Panc1 (cell line): Measurements from ENCODE around the gene ALOX12B. TPM values are rescaled to one million over a fixed set of nuclear protein-coding genes. Genes with fewer than 3 reads are reported as not detected.

Experiments used
- ATAC-seq: fragments of 200-7000 bp; cut with Tn5 transposase; 2 replicates; pipeline ENCODE4 v1.9.1; 2020; ENCODE audit warnings: mild to moderate bottlenecking, moderate library complexity
- BruUV-seq: library from RNA; stranded (reverse); fragments of 400-500 nt; replicated peaks from 2 replicates; lab custom pipeline; 2021; lab: Mats Ljungman, UMichigan
- CTCF ChIA-PET: fragments of 300-600 bp; sonication (Branson Sonifier 250); formaldehyde crosslinking; loops from one replicate; lab custom pipeline; 2022; ENCODE audit warnings: antibody characterized with exemption; lab: Charles Lee
- POLR2A ChIA-PET: fragments of 300-600 bp; sonication (Branson Sonifier 250); formaldehyde crosslinking; loops from one replicate; lab custom pipeline; 2022; ENCODE audit warnings: antibody characterized with exemption; lab: Charles Lee
- DNase-seq: peaks from one replicate; pipeline ENCODE4 v3.0.0-alpha.2; 2010; ENCODE audit warnings: low read depth, low spot score
- H3K27ac ChIP-seq: 2 replicates; pipeline ENCODE4 v1.5.1; 2011; ENCODE audit warnings: mild to moderate bottlenecking, low read length, inconsistent platforms
- H3K27me3 ChIP-seq: fragments of 200-500 bp; sonication (Bioruptor generic); 2 replicates; pipeline ENCODE4 v1.6.0; 2014; ENCODE audit warnings: low read length, inconsistent platforms; ENCODE audit not compliant: control insufficient read depth, insufficient read depth
- H3K36me3 ChIP-seq: fragments of 200-500 bp; sonication (Bioruptor generic); 2 replicates; pipeline ENCODE4 v1.5.1; 2014; ENCODE audit warnings: inconsistent platforms, mild to moderate bottlenecking, low read length, moderate library complexity; ENCODE audit not compliant: control insufficient read depth, insufficient read depth
- H3K4me1 ChIP-seq: 2 replicates; pipeline ENCODE4 v1.5.1; 2011; ENCODE audit warnings: inconsistent platforms, mild to moderate bottlenecking, low read length, moderate library complexity; ENCODE audit not compliant: control insufficient read depth, insufficient read depth
- H3K4me3 ChIP-seq, 2 experiments: 2 replicates each; pipeline ENCODE4 v1.5.1; 2011 to 2012; ENCODE audit warnings: low read depth in 2 of 2, low read length in 2 of 2, mild to moderate bottlenecking in 2 of 2, inconsistent platforms in 1 of 2, moderate library complexity in 1 of 2
- H3K9me3 ChIP-seq: fragments of 200-500 bp; sonication (Bioruptor generic); 2 replicates; pipeline ENCODE4 v1.5.1; 2014; ENCODE audit warnings: low read depth, mild to moderate bottlenecking, inconsistent platforms, low read length, moderate library complexity; ENCODE audit not compliant: control insufficient read depth, insufficient read depth
- POLR2AphosphoS5 ChIP-seq: IDR thresholded peaks from 2 replicates; pipeline ENCODE4 v1.6.1; 2012; ENCODE audit warnings: mild to moderate bottlenecking, low read depth, low read length, moderate library complexity
- SIN3A ChIP-seq: IDR thresholded peaks from 2 replicates; pipeline ENCODE4 v1.6.1; 2012; ENCODE audit warnings: low read depth, mild to moderate bottlenecking, low read length, moderate library complexity, borderline replicate concordance; ENCODE audit not compliant: insufficient read depth
- TCF7L2 ChIP-seq: IDR thresholded peaks from 2 replicates; pipeline ENCODE4 v1.6.1; 2011; ENCODE audit warnings: mild to moderate bottlenecking, low read depth, low read length, inconsistent platforms
- in situ Hi-C: cut with HindIII; loops from 2 replicates; pipeline ENCODE4 v1.10.0; 2016; ENCODE audit warnings: low sequenced_read_pairs, low pct_unique_long_range_greater_than_20kb
- intact Hi-C: fragments of 100-400 bp; cut with micrococcal nuclease; formaldehyde crosslinking; loops from one replicate; pipeline ENCODE4 v1.10.0; 2022; ENCODE audit not compliant: unreplicated experiment
- total RNA-seq: library from RNA; stranded (reverse); gene quantifications from one replicate; pipeline ENCODE4 v1.2.1, GENCODE V29; 2021; ENCODE audit not compliant: unreplicated experiment
- TF ChIP-seq, protein P1 (sequence below), 2 experiments: IDR thresholded peaks; 2 replicates each; pipeline ENCODE4 v1.6.1; 2011 to 2012; ENCODE audit warnings: low read depth in 2 of 2, control low read depth in 1 of 2, low read length in 1 of 2, mild to moderate bottlenecking in 1 of 2, moderate library complexity in 1 of 2; ENCODE audit not compliant: insufficient read depth in 1 of 2
- TF ChIP-seq, protein P2 (sequence below): fragments of 450-650 bp; IDR thresholded peaks from 2 replicates; pipeline ENCODE4 v1.5.1; 2017; ENCODE audit warnings: mild to moderate bottlenecking

ALOX12B gene
- total RNA-seq, 1 experiment from 2014 or later: not detected

DNA sequence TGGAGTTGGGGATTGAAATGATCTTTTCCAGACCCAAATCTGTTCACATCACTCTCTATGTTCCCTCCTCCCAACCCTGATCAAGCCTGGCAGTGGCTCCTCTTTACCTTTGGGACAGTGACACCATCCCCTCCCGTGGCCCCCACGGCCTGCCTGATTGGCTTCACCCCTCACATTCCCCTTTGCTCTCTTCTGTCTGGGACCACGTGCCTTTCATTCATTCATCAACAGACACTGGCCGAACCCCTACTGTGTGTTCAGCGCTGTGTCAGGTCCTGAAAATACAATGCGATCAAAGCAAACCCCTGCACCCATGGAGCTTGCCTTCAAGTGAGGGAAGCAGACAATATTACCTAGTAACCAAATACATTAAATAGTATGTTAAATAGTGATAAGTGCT lies 2.2 kb upstream of the ALOX12B start:
- H3K4me1 ChIP-seq: no peaks in the 10 kb centered on the region
- H3K36me3 ChIP-seq: no peaks in the 10 kb centered on the region
- intact Hi-C loops (no loop called here), in situ Hi-C loops (no loop called here)
- DNase-seq: no peak
- ChIA-PET POLR2A (no interaction called here), CTCF (interaction anchor here (0.5 kb wide), 1 partner anchor 60 kb away, joined by 3 read pairs; no protein-coding TSS in a partner anchor)
- BruUV-seq: no TSS peak
- H3K9me3 ChIP-seq: no peaks in the 10 kb centered on the region
- no peaks in the 10 kb centered on the region; the same call in 1 of the 2 replicates for H3K27me3 ChIP-seq
- H3K27ac ChIP-seq: no peak overlapping the region
- no peak for ATAC-seq
- TF ChIP-seq TCF7L2 (no peak), SIN3A (no peak), POLR2AphosphoS5 (no peak)
- TF ChIP-seq, protein P1, sequence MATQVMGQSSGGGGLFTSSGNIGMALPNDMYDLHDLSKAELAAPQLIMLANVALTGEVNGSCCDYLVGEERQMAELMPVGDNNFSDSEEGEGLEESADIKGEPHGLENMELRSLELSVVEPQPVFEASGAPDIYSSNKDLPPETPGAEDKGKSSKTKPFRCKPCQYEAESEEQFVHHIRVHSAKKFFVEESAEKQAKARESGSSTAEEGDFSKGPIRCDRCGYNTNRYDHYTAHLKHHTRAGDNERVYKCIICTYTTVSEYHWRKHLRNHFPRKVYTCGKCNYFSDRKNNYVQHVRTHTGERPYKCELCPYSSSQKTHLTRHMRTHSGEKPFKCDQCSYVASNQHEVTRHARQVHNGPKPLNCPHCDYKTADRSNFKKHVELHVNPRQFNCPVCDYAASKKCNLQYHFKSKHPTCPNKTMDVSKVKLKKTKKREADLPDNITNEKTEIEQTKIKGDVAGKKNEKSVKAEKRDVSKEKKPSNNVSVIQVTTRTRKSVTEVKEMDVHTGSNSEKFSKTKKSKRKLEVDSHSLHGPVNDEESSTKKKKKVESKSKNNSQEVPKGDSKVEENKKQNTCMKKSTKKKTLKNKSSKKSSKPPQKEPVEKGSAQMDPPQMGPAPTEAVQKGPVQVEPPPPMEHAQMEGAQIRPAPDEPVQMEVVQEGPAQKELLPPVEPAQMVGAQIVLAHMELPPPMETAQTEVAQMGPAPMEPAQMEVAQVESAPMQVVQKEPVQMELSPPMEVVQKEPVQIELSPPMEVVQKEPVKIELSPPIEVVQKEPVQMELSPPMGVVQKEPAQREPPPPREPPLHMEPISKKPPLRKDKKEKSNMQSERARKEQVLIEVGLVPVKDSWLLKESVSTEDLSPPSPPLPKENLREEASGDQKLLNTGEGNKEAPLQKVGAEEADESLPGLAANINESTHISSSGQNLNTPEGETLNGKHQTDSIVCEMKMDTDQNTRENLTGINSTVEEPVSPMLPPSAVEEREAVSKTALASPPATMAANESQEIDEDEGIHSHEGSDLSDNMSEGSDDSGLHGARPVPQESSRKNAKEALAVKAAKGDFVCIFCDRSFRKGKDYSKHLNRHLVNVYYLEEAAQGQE (IDR thresholded peaks at IDR 0.05; ENCODE audit: insufficient read depth in 1 of 2, low read depth in 2 of 2, low read length in 1 of 2): no peak
- TF ChIP-seq, protein P2, sequence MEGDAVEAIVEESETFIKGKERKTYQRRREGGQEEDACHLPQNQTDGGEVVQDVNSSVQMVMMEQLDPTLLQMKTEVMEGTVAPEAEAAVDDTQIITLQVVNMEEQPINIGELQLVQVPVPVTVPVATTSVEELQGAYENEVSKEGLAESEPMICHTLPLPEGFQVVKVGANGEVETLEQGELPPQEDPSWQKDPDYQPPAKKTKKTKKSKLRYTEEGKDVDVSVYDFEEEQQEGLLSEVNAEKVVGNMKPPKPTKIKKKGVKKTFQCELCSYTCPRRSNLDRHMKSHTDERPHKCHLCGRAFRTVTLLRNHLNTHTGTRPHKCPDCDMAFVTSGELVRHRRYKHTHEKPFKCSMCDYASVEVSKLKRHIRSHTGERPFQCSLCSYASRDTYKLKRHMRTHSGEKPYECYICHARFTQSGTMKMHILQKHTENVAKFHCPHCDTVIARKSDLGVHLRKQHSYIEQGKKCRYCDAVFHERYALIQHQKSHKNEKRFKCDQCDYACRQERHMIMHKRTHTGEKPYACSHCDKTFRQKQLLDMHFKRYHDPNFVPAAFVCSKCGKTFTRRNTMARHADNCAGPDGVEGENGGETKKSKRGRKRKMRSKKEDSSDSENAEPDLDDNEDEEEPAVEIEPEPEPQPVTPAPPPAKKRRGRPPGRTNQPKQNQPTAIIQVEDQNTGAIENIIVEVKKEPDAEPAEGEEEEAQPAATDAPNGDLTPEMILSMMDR: no peak
- H3K4me3 ChIP-seq: no peak overlapping the region

DNA sequence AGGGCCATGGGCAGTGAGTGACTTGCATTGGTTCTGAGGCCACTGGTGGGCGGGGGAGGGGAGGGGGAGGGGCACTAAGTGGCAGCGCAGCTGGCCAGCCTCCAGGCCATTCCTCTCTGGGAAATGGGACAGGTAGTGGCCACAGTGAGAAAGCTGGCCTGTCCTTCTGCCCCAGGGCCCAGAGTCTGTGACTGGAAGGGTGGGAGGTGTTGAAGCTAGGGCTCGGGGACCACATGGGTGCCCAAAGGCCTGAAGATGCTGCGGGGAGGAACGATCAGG lies 375 bp upstream of the ALOX12B start:
- Histone ChIP-seq H3K9me3 (no peaks in the 10 kb centered on the region), H3K27ac (no peak overlapping the region), H3K27me3 (no peaks in the 10 kb centered on the region; the same call in 1 of the 2 replicates), H3K36me3 (no peaks in the 10 kb centered on the region), H3K4me3 (no peak overlapping the region), H3K4me1 (no peaks in the 10 kb centered on the region)
- DNase-seq (no peak), ATAC-seq (no peak)
- CTCF ChIA-PET: no interaction called here
- BruUV-seq: no TSS peak
- in situ Hi-C loops: no loop called here
- intact Hi-C loops: no loop called here
- POLR2A ChIA-PET: interaction anchor here (0.7 kb wide), 2 partner anchors 21 to 85 kb away, joined by 10 to 13 read pairs; no protein-coding TSS in a partner anchor
- TF ChIP-seq TCF7L2 (no peak), POLR2AphosphoS5 (no peak), SIN3A (no peak)
- TF ChIP-seq, protein P2: no peak
- TF ChIP-seq, protein P1 (IDR thresholded peaks at IDR 0.05; ENCODE audit: insufficient read depth in 1 of 2, low read depth in 2 of 2, low read length in 1 of 2): no peak
